ENCODE data around the gene USP48.

Gene USP48

DNA sequence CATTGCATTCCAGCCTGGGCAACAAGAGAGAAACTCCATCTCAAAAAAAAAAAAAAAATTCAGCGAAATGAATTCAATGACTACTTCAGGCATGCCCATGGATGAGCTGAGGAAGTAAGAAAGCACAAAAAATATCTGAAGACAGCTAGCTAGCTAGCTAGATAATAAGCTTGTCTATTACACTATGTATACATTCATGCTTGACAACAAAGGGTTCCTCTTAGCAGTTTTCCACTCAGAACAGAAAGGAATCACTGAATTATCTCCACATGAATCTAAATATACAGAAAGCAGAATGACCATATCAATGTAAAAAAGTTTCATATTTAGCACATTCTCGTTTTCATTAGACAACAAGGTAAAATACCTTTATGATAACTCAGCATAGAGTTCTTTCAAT lies 32.1 kb downstream of the USP48 start:
- no peak for TF ChIP-seq CTCF (IDR thresholded peaks at IDR 0.05; ENCODE audit: borderline replicate concordance, control extremely low read depth, extremely low read depth, insufficient read depth, missing control alignments)
- in situ Hi-C loops (cut with MboI; ENCODE audit: low sequenced_read_pairs, unreplicated experiment) = no loop called here
- no peak for DNase-seq (ENCODE audit: low spot score)

GRCh38 chr1:21749859-21750468 lies 33.0 kb downstream of the USP48 start:
- no peak for TF ChIP-seq CTCF (IDR thresholded peaks at IDR 0.05; ENCODE audit: borderline replicate concordance, control extremely low read depth, extremely low read depth, insufficient read depth, missing control alignments)
- in situ Hi-C loops (cut with MboI; ENCODE audit: low sequenced_read_pairs, unreplicated experiment) = no loop called here
- DNase-seq (ENCODE audit: low spot score) = no peak

DNA sequence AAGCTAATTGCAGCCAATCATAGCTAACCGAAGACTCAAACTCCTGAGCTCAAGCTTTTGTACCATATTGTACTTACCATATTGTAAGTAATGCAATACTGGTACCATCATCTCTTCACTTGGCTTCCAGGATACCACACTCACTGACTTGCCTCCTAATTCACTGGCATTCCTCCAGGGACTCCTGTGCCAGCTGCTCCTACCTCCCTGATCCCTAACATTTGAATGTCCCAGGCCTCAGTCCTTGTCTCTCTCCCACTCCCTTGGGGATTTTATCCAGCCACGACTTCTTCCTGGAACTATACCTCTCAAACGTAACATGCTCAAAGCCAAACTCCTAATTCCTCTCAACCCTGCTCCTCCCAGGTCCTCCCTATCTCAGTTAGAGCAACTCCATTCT lies 33.8 kb downstream of the USP48 start:
- no peak for DNase-seq (ENCODE audit: low spot score)
- in situ Hi-C loops (cut with MboI; ENCODE audit: low sequenced_read_pairs, unreplicated experiment) = no loop called here
- no peak for TF ChIP-seq CTCF (IDR thresholded peaks at IDR 0.05; ENCODE audit: borderline replicate concordance, control extremely low read depth, extremely low read depth, insufficient read depth, missing control alignments)

DNA sequence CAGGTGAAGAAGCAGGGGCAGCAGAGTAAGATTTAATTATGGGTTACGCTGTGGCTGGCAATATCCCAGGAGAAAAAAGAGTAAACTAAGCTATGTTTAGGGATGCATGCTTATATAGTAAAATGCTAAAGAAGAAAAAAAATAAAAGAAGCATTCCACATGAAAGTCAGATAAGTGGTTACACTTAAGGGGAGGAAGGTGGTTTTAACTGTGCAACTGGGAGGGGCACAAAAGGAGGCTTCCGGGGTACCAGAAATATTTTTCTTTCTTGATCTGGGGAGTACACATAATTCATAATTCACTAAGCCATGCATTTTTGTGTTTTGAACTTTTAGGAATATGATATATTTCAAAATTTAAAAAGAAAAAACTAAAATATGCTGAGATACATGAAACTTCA lies 39.5 kb downstream of the USP48 start:
- DNase-seq (ENCODE audit: low spot score) = no peak
- in situ Hi-C loops (cut with MboI; ENCODE audit: low sequenced_read_pairs, unreplicated experiment) = no loop called here
- TF ChIP-seq CTCF (IDR thresholded peaks at IDR 0.05; ENCODE audit: borderline replicate concordance, control extremely low read depth, extremely low read depth, insufficient read depth, missing control alignments) = no peak

- no peak for DNase-seq (ENCODE audit: low spot score)
- in situ Hi-C loops (cut with MboI; ENCODE audit: low sequenced_read_pairs, unreplicated experiment) = no loop called here
- TF ChIP-seq CTCF (IDR thresholded peaks at IDR 0.05; ENCODE audit: borderline replicate concordance, control extremely low read depth, extremely low read depth, insufficient read depth, missing control alignments) = no peak
These were observed 40.4 kb downstream of the USP48 start for GRCh38 chr1:21742578-21742977.

GRCh38 chr1:21741206-21741605 lies 41.7 kb downstream of the USP48 start:
- TF ChIP-seq CTCF (IDR thresholded peaks at IDR 0.05; ENCODE audit: borderline replicate concordance, control extremely low read depth, extremely low read depth, insufficient read depth, missing control alignments) = no peak
- DNase-seq (ENCODE audit: low spot score) = no peak
- in situ Hi-C loops (cut with MboI; ENCODE audit: low sequenced_read_pairs, unreplicated experiment) = no loop called here
